Kidney (tissue), 14 donors: ENCODE data around the gene TAS2R16. TPM values are rescaled to one million over a fixed set of nuclear protein-coding genes. Genes with fewer than 3 reads are reported as not detected.

Experiments
- DNase-seq, 5 donors: peaks; one replicate each; pipeline ENCODE4 v3.0.0-alpha.2; 2013 to 2020
- FAIRE-seq: peaks from 2 replicates; lab custom pipeline; 2012; peaks lifted over from hg19 to GRCh38; lab: Jason Lieb, UNC
- H3K27ac ChIP-seq, 2 donors: one replicate each; pipeline ENCODE4 v1.7.0; 2013; ENCODE audit warnings: low read depth in 2 of 2, low read length in 2 of 2, inconsistent platforms in 1 of 2
- H3K27me3 ChIP-seq: one replicate; pipeline ENCODE4 v1.7.1; 2013; ENCODE audit warnings: low read length, inconsistent platforms; ENCODE audit not compliant: control insufficient read depth, insufficient read depth
- H3K36me3 ChIP-seq, 3 donors: one replicate each; pipeline versions ENCODE4 v1.7.0 to v1.7.1; 2013; ENCODE audit warnings: low read length in 3 of 3, control low read depth in 1 of 3, inconsistent platforms in 1 of 3; ENCODE audit not compliant: insufficient read depth in 3 of 3, control insufficient read depth in 2 of 3
- H3K4me1 ChIP-seq, 3 donors: one replicate each; pipeline versions ENCODE4 v1.7.0 to v1.7.1; 2013; ENCODE audit warnings: low read length in 3 of 3, inconsistent platforms in 1 of 3, low read depth in 1 of 3; ENCODE audit not compliant: control insufficient read depth in 2 of 3, insufficient read depth in 2 of 3
- H3K4me3 ChIP-seq, 3 donors: one replicate each; pipeline versions ENCODE4 v1.7.0 to v1.8.1; 2013; ENCODE audit warnings: low read length in 3 of 3, control low read depth in 1 of 3, inconsistent platforms in 1 of 3
- H3K9ac ChIP-seq, 3 donors: one replicate each; pipeline versions ENCODE4 v1.7.0 to v1.7.1; 2013; ENCODE audit warnings: low read length in 3 of 3, control low read depth in 1 of 3, inconsistent platforms in 1 of 3
- H3K9me3 ChIP-seq, 3 donors: one replicate each; pipeline versions ENCODE4 v1.7.0 to v1.7.1; 2013; ENCODE audit warnings: low read length in 3 of 3, control low read depth in 1 of 3, inconsistent platforms in 1 of 3; ENCODE audit not compliant: control insufficient read depth in 2 of 3, insufficient read depth in 1 of 3
- intact Hi-C: fragments of 100-400 bp; cut with DNase I; formaldehyde crosslinking; loops from one replicate; pipeline ENCODE4 v1.11.1; 2022
- polyA plus RNA-seq: library from polyadenylated mRNA; stranded (reverse); fragments of 350-450 nt; fragmentation: Illumina TruSeq; extraction: RNeasy Lipid Tissue Mini Kit (QIAGEN cat#74804); gene quantifications from one replicate; pipeline ENCODE4 v1.2.3, GENCODE V29; 2014; ENCODE audit warnings: low read depth, low replicate concordance; ENCODE audit not compliant: insufficient read depth
- total RNA-seq: library from RNA; stranded (reverse); fragmentation: NEBNext Ultra II Directional; extraction: Animal tissue kit (Norgen Biotek cat#: 25700); gene quantifications from one replicate; pipeline ENCODE4 v1.2.1, GENCODE V29; 2021
- TF ChIP-seq, protein P1 (sequence below): IDR thresholded peaks from 3 replicates; pipeline ENCODE4 v1.5.1; 2012; ENCODE audit warnings: mild to moderate bottlenecking, moderate library complexity, borderline replicate concordance; ENCODE audit not compliant: insufficient read depth; ENCODE audit errors: extremely low read depth
- donor health status: control.
- donor health status: control.
- donor health status: control.
- donor health status: control.
- donor health status: control.
- donor health status: DM: yes; HTN: yes; CAD: no.
- donor health status: Normal renal cell carcinoma (clear cell type).

The TAS2R16 gene
- total and polyA plus RNA-seq, 2 donors from 2014 or later: not detected

DNA sequence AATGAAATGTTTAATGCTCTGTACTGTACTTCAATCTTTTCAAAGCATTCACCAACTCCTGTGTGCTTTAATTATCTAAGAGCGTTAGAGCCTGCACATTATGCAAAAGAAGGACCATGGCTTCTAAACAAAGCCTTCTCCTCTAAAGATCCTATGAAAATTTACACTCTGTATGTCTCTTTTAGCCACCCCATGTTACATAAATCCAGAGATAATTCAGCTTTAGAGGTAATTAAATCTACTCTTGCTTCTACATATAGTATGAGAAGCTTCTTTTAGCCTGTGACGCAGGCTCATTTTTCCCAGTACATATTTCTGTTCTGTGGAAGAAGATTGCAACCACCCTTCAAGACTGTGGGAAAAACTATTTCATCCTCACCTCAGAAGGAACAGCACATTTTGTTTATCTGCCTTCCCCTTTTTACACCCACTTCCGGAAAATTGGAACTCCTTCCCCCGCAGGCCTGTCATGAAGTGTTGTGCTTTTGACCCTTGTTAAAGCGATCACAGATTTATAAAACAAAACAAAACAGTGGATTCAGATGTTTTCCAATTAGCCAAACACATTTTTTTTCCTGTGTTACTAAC lies 8.1 kb upstream of the TAS2R16 start:
- H3K27ac ChIP-seq: no peak overlapping the region

DNA sequence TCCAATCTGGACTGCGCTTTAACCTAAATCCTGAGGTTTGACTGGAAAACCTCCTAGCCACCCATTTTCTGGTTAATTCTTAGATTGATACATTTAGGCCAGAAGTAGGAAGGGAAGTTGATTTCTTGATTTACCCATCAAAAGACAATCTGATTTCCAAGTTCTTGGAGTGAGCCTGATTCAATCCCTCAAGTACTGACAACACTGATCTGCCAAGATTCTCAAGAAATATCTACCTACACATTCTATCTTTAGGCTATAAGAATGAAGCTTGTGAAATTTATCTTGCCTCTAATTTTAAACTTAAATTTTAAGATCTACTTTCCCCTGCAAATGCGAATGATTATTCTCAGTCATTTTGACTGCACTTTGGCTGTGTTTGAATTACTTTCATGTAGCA lies 5.9 kb downstream of the TAS2R16 start:
- TF ChIP-seq, protein P1, sequence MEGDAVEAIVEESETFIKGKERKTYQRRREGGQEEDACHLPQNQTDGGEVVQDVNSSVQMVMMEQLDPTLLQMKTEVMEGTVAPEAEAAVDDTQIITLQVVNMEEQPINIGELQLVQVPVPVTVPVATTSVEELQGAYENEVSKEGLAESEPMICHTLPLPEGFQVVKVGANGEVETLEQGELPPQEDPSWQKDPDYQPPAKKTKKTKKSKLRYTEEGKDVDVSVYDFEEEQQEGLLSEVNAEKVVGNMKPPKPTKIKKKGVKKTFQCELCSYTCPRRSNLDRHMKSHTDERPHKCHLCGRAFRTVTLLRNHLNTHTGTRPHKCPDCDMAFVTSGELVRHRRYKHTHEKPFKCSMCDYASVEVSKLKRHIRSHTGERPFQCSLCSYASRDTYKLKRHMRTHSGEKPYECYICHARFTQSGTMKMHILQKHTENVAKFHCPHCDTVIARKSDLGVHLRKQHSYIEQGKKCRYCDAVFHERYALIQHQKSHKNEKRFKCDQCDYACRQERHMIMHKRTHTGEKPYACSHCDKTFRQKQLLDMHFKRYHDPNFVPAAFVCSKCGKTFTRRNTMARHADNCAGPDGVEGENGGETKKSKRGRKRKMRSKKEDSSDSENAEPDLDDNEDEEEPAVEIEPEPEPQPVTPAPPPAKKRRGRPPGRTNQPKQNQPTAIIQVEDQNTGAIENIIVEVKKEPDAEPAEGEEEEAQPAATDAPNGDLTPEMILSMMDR: no peak
- FAIRE-seq (no peak), DNase-seq (no peak)
- H3K4me1 ChIP-seq: no peaks in the 10 kb centered on the region
- no peaks in the 10 kb centered on the region for H3K27me3 ChIP-seq
- no peak overlapping the region for H3K9ac ChIP-seq
- no peak overlapping the region for H3K4me3 ChIP-seq
- no peaks in the 10 kb centered on the region for H3K9me3 ChIP-seq
- no peaks in the 10 kb centered on the region for H3K36me3 ChIP-seq
- intact Hi-C loops: no loop called here
- no peak overlapping the region for H3K27ac ChIP-seq

More for the DNA sequence above, 8.1 kb upstream of the TAS2R16 start:
- Histone ChIP-seq H3K4me3 (no peak overlapping the region), H3K4me1 (no peaks in the 10 kb centered on the region), H3K9me3 (no peaks in the 10 kb centered on the region), H3K36me3 (no peaks in the 10 kb centered on the region), H3K27me3 (no peaks in the 10 kb centered on the region), H3K9ac (no peak overlapping the region)
- FAIRE-seq (no peak), DNase-seq (no peak)
- intact Hi-C loops: no loop called here
- TF ChIP-seq, protein P1: no peak

DNA sequence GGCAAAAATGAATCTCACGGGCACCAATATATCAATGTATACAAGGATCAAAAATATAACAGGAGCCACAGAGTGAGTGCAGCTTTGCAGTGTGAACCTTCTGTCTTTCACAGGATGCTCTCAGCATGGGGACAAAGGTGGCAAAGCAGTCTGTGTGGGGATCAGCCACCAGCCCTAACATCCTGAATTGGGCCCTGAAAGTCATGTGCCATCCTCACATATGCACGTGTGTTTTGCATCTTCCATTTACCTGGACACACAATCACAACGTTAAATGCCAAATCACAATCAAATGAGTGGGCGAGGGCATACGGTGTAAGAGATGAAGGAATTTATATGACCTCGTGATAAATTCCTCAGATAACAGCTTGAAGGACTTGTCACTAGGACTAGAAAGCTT lies 6.5 kb downstream of the TAS2R16 start:
- H3K4me1 ChIP-seq: no peaks in the 10 kb centered on the region
- H3K9ac ChIP-seq: no peak overlapping the region
- no peaks in the 10 kb centered on the region for H3K9me3 ChIP-seq
- TF ChIP-seq, protein P1: no peak
- FAIRE-seq (no peak), DNase-seq (no peak)
- no peak overlapping the region for H3K27ac ChIP-seq
- no peaks in the 10 kb centered on the region for H3K36me3 ChIP-seq
- no peaks in the 10 kb centered on the region for H3K27me3 ChIP-seq
- H3K4me3 ChIP-seq: no peak overlapping the region
- intact Hi-C loops: no loop called here

DNA sequence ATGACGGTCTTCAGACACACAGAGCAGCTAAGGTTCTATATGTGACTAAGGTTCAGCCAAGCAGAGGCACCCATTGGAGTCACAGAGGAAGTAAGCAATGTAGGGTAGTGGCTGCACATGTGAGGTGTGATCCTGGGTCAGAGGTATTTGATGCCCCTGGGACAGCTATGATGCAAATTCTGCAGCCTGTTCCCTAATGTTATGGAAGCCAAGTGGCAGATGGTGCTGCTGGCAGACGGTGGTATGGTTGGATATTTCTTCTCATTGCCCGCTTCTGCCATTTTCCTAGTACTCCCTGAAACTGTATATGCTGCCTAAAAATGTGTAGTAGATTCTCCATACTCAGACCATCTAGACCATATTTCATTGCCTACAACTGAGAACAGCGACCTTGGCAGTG lies 7.2 kb downstream of the TAS2R16 start:
- intact Hi-C loops: no loop called here

More for the DNA sequence above, 7.2 kb downstream of the TAS2R16 start:
- Histone ChIP-seq H3K9ac (no peak overlapping the region), H3K27ac (no peak overlapping the region), H3K36me3 (no peaks in the 10 kb centered on the region), H3K27me3 (no peaks in the 10 kb centered on the region), H3K4me1 (no peaks in the 10 kb centered on the region), H3K9me3 (no peaks in the 10 kb centered on the region), H3K4me3 (no peak overlapping the region)
- no peak for DNase-seq
- no peak for FAIRE-seq
- TF ChIP-seq, protein P1: no peak
